Panc1 (cell line): ENCODE measurements around the gene USP3. TPM values are rescaled to one million over a fixed set of nuclear protein-coding genes. Genes with fewer than 3 reads are reported as not detected.

Source experiments
- ATAC-seq: fragments of 200-7000 bp; cut with Tn5 transposase; 2 replicates; pipeline ENCODE4 v1.9.1; 2020; ENCODE audit warnings: mild to moderate bottlenecking, moderate library complexity
- BruUV-seq: library from RNA; stranded (reverse); fragments of 400-500 nt; replicated peaks from 2 replicates; lab custom pipeline; 2021; lab: Mats Ljungman, UMichigan
- CTCF ChIA-PET: fragments of 300-600 bp; sonication (Branson Sonifier 250); formaldehyde crosslinking; loops from one replicate; lab custom pipeline; 2022; ENCODE audit warnings: antibody characterized with exemption; lab: Charles Lee
- POLR2A ChIA-PET: fragments of 300-600 bp; sonication (Branson Sonifier 250); formaldehyde crosslinking; loops from one replicate; lab custom pipeline; 2022; ENCODE audit warnings: antibody characterized with exemption; lab: Charles Lee
- DNase-seq: peaks from one replicate; pipeline ENCODE4 v3.0.0-alpha.2; 2010; ENCODE audit warnings: low read depth, low spot score
- H3K27ac ChIP-seq: 2 replicates; pipeline ENCODE4 v1.5.1; 2011; ENCODE audit warnings: mild to moderate bottlenecking, low read length, inconsistent platforms
- H3K27me3 ChIP-seq: fragments of 200-500 bp; sonication (Bioruptor generic); 2 replicates; pipeline ENCODE4 v1.6.0; 2014; ENCODE audit warnings: low read length, inconsistent platforms; ENCODE audit not compliant: control insufficient read depth, insufficient read depth
- H3K36me3 ChIP-seq: fragments of 200-500 bp; sonication (Bioruptor generic); 2 replicates; pipeline ENCODE4 v1.5.1; 2014; ENCODE audit warnings: inconsistent platforms, mild to moderate bottlenecking, low read length, moderate library complexity; ENCODE audit not compliant: control insufficient read depth, insufficient read depth
- H3K4me1 ChIP-seq: 2 replicates; pipeline ENCODE4 v1.5.1; 2011; ENCODE audit warnings: inconsistent platforms, mild to moderate bottlenecking, low read length, moderate library complexity; ENCODE audit not compliant: control insufficient read depth, insufficient read depth
- H3K4me3 ChIP-seq, 2 experiments: 2 replicates each; pipeline ENCODE4 v1.5.1; 2011 to 2012; ENCODE audit warnings: low read depth in 2 of 2, low read length in 2 of 2, mild to moderate bottlenecking in 2 of 2, inconsistent platforms in 1 of 2, moderate library complexity in 1 of 2
- H3K9me3 ChIP-seq: fragments of 200-500 bp; sonication (Bioruptor generic); 2 replicates; pipeline ENCODE4 v1.5.1; 2014; ENCODE audit warnings: low read depth, mild to moderate bottlenecking, inconsistent platforms, low read length, moderate library complexity; ENCODE audit not compliant: control insufficient read depth, insufficient read depth
- CTCF ChIP-seq: fragments of 450-650 bp; IDR thresholded peaks from 2 replicates; pipeline ENCODE4 v1.5.1; 2017; ENCODE audit warnings: mild to moderate bottlenecking
- POLR2AphosphoS5 ChIP-seq: IDR thresholded peaks from 2 replicates; pipeline ENCODE4 v1.6.1; 2012; ENCODE audit warnings: mild to moderate bottlenecking, low read depth, low read length, moderate library complexity
- REST ChIP-seq, 2 experiments: IDR thresholded peaks; 2 replicates each; pipeline ENCODE4 v1.6.1; 2011 to 2012; ENCODE audit warnings: low read depth in 2 of 2, control low read depth in 1 of 2, low read length in 1 of 2, mild to moderate bottlenecking in 1 of 2, moderate library complexity in 1 of 2; ENCODE audit not compliant: insufficient read depth in 1 of 2
- SIN3A ChIP-seq: IDR thresholded peaks from 2 replicates; pipeline ENCODE4 v1.6.1; 2012; ENCODE audit warnings: low read depth, mild to moderate bottlenecking, low read length, moderate library complexity, borderline replicate concordance; ENCODE audit not compliant: insufficient read depth
- TCF7L2 ChIP-seq: IDR thresholded peaks from 2 replicates; pipeline ENCODE4 v1.6.1; 2011; ENCODE audit warnings: mild to moderate bottlenecking, low read depth, low read length, inconsistent platforms
- in situ Hi-C: cut with HindIII; loops from 2 replicates; pipeline ENCODE4 v1.10.0; 2016; ENCODE audit warnings: low sequenced_read_pairs, low pct_unique_long_range_greater_than_20kb
- intact Hi-C: fragments of 100-400 bp; cut with micrococcal nuclease; formaldehyde crosslinking; loops from one replicate; pipeline ENCODE4 v1.10.0; 2022; ENCODE audit not compliant: unreplicated experiment
- total RNA-seq: library from RNA; stranded (reverse); gene quantifications from one replicate; pipeline ENCODE4 v1.2.1, GENCODE V29; 2021; ENCODE audit not compliant: unreplicated experiment

USP3 gene
- total RNA-seq, 1 experiment from 2014 or later = 51.4 TPM

- no peak for DNase-seq
- CTCF ChIA-PET = no interaction called here
- no peak for ATAC-seq
- Histone ChIP-seq H3K36me3 (no peaks in the 10 kb centered on the region), H3K9me3 (no peaks in the 10 kb centered on the region), H3K27me3 (no peaks in the 10 kb centered on the region), H3K4me1 (0 out of 2 replicates have a peak, but pooled peaks cover 3% of the 10 kb centered on the region), H3K27ac (no peak overlapping the region), H3K4me3 (no peak overlapping the region)
- POLR2A ChIA-PET = no interaction called here
- in situ Hi-C loops (no loop called here), intact Hi-C loops (no loop called here)
- no TSS peak for BruUV-seq
- no peak for TF ChIP-seq CTCF
- TF ChIP-seq REST (IDR thresholded peaks at IDR 0.05; ENCODE audit: insufficient read depth in 1 of 2, low read depth in 2 of 2, low read length in 1 of 2) = no peak
- TF ChIP-seq POLR2AphosphoS5 = no peak
- TF ChIP-seq SIN3A = no peak
- TF ChIP-seq TCF7L2 = no peak
These were observed 34.5 kb downstream of the USP3 start for GRCh38 chr15:63538876-63539275.

GRCh38 chr15:63539521-63539920 lies 35.1 kb downstream of the USP3 start:
- CTCF ChIA-PET = no interaction called here

More at GRCh38 chr15:63539521-63539920, 35.1 kb downstream of the USP3 start:
- H3K36me3 ChIP-seq = no peaks in the 10 kb centered on the region
- H3K4me1 ChIP-seq = 0 out of 2 replicates have a peak, but pooled peaks cover 3% of the 10 kb centered on the region
- no peak overlapping the region for H3K4me3 ChIP-seq
- TF ChIP-seq POLR2AphosphoS5 (no peak), CTCF (no peak), TCF7L2 (no peak), SIN3A (no peak), REST (IDR thresholded peaks at IDR 0.05; ENCODE audit: insufficient read depth in 1 of 2, low read depth in 2 of 2, low read length in 1 of 2) (no peak)
- H3K27ac ChIP-seq = no peak overlapping the region
- in situ Hi-C loops (no loop called here), intact Hi-C loops (no loop called here)
- no TSS peak for BruUV-seq
- H3K9me3 ChIP-seq = no peaks in the 10 kb centered on the region
- ATAC-seq (no peak), DNase-seq (no peak)
- H3K27me3 ChIP-seq = no peaks in the 10 kb centered on the region
- POLR2A ChIA-PET = no interaction called here
